Right atrium auricular region (tissue), 2 donors: ENCODE data around the gene MRPS12. TPM values are rescaled to one million over a fixed set of nuclear protein-coding genes. Genes with fewer than 3 reads are reported as not detected.

Experiments used
- DNase-seq: peaks from one replicate; pipeline ENCODE4 v3.0.0-alpha.2; 2019; ENCODE audit warnings: low spot score
- H3K27ac ChIP-seq, 2 donors: fragments of 200-600 bp; sonication (generic); 1 replicate in 1 of 2; 2 replicates in 1 of 2; pipeline ENCODE4 v1.5.1; 2016 to 2019
- H3K27me3 ChIP-seq, 2 donors: fragments of 200-600 bp; sonication (generic); one replicate each; pipeline versions ENCODE4 v1.5.1 to v1.6.0; 2017 to 2019
- H3K36me3 ChIP-seq: fragments of 200-600 bp; sonication (generic); one replicate; pipeline ENCODE4 v1.5.1; 2016
- H3K4me1 ChIP-seq, 2 donors: fragments of 200-600 bp; sonication (generic); one replicate each; pipeline versions ENCODE4 v1.5.1 to v1.6.0; 2017 to 2019
- H3K4me3 ChIP-seq, 2 donors: fragments of 200-600 bp; sonication (generic); 1 replicate in 1 of 2; 2 replicates in 1 of 2; pipeline ENCODE4 v1.5.1; 2017 to 2019; ENCODE audit warnings: mild to moderate bottlenecking in 1 of 2, moderate library complexity in 1 of 2
- H3K9me3 ChIP-seq, 2 donors: fragments of 200-600 bp; sonication (generic); one replicate each; pipeline ENCODE4 v1.5.1; 2019
- total RNA-seq, 2 donors: library from RNA; depleted of rRNA; stranded (reverse); fragments of >200 nt; gene quantifications; one replicate each; pipeline ENCODE4 v1.1.0, GENCODE V29; 2016
- TF ChIP-seq, protein P1 (sequence below), 2 donors: fragments of 200-600 bp; sonication (generic); IDR thresholded peaks; one replicate each; pipeline ENCODE4 v1.5.1; 2019; ENCODE audit warnings: antibody characterized with exemption in 2 of 2

The MRPS12 gene
- total RNA-seq, 2 donors from 2014 or later: 39.5 to 58.7 TPM

DNA sequence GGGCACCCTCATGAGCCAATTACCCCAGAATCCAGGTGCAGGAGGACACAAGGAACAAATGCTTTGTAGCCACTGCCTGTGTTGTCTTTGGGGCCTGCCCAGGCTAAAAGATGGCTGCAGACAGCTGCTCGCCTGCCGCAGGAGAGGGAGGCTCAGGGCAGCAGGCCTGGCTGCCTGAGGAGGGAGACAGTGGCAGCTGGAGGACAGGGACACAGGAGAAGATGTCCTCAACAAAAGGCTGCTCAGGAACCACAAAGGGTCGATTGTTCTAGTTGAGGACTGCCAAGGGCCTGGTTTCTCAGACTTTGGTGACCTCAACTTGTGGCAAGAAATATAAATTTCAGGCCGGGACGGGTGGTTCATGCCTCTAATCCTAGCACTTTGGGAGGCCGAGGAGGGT, 39.0 kb upstream of the MRPS12 start:
- no peaks in the 10 kb centered on the region for H3K27me3 ChIP-seq
- TF ChIP-seq, protein P1, sequence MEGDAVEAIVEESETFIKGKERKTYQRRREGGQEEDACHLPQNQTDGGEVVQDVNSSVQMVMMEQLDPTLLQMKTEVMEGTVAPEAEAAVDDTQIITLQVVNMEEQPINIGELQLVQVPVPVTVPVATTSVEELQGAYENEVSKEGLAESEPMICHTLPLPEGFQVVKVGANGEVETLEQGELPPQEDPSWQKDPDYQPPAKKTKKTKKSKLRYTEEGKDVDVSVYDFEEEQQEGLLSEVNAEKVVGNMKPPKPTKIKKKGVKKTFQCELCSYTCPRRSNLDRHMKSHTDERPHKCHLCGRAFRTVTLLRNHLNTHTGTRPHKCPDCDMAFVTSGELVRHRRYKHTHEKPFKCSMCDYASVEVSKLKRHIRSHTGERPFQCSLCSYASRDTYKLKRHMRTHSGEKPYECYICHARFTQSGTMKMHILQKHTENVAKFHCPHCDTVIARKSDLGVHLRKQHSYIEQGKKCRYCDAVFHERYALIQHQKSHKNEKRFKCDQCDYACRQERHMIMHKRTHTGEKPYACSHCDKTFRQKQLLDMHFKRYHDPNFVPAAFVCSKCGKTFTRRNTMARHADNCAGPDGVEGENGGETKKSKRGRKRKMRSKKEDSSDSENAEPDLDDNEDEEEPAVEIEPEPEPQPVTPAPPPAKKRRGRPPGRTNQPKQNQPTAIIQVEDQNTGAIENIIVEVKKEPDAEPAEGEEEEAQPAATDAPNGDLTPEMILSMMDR (IDR thresholded peaks at IDR 0.05): no peak
- H3K4me1 ChIP-seq: peaks cover 0 to 29% of the 10 kb centered on the region in 2 donors
- peaks cover 36% of the 10 kb centered on the region for H3K36me3 ChIP-seq
- no peak for DNase-seq
- peak overlapping the region in 1 of 2 donors; percentile 54 for H3K27ac ChIP-seq
- H3K9me3 ChIP-seq: no peaks in the 10 kb centered on the region
- no peak overlapping the region for H3K4me3 ChIP-seq

DNA sequence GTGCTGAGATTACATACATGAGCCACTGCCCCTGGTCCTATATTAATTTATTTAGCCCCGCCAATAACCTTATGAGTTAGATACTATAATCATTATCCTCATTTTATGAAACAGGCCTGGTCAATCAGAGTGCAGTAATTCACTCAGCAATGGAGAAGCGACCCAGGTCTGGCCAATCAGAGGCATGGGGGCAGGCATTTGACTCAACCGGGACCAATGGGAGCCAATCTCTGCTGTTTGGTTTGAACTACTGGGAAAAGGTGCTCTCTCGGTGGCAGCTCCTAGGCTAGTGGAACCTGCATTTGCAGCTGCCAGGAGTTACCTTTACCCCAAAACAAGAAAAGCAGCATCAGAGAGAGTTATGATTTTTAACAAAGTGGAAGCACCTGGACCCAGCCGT, 37.9 kb upstream of the MRPS12 start:
- Histone ChIP-seq H3K4me3 (no peak overlapping the region), H3K36me3 (peaks cover 36% of the 10 kb centered on the region), H3K27ac (peak overlapping the region in 1 of 2 donors; percentile 66), H3K9me3 (no peaks in the 10 kb centered on the region), H3K27me3 (no peaks in the 10 kb centered on the region), H3K4me1 (peaks cover 0 to 37% of the 10 kb centered on the region in 2 donors)
- TF ChIP-seq, protein P1 (IDR thresholded peaks at IDR 0.05): no peak
- no peak for DNase-seq

DNA sequence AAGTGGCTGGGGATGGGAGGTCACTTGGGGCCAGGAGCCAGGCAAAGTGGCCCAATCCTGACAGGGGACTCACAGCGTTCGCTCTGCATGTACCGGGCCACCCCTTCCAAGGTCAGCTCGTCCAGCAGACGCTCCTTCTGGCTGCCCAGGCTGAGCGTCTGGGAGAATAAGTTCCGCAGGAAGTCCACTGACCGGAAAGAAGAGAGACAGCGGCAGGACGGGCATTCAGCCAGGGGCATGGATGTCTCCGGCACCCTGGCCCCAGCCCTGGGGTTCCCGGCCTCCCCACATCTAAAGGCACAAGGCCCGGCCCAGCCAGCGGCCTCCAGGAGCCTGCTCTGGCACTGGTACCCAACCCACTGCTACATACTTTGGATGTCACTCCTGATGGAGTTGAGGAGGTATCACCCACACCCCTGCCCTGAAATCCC, 37.4 kb upstream of the MRPS12 start:
- H3K27ac ChIP-seq: peak overlapping the region in 1 of 2 donors; percentile 66
- no peak overlapping the region for H3K4me3 ChIP-seq
- H3K27me3 ChIP-seq: no peaks in the 10 kb centered on the region
- H3K4me1 ChIP-seq: peaks cover 0 to 42% of the 10 kb centered on the region in 2 donors
- H3K36me3 ChIP-seq: peaks cover 32% of the 10 kb centered on the region
- TF ChIP-seq, protein P1 (IDR thresholded peaks at IDR 0.05): no peak
- H3K9me3 ChIP-seq: no peaks in the 10 kb centered on the region
- no peak for DNase-seq

DNA sequence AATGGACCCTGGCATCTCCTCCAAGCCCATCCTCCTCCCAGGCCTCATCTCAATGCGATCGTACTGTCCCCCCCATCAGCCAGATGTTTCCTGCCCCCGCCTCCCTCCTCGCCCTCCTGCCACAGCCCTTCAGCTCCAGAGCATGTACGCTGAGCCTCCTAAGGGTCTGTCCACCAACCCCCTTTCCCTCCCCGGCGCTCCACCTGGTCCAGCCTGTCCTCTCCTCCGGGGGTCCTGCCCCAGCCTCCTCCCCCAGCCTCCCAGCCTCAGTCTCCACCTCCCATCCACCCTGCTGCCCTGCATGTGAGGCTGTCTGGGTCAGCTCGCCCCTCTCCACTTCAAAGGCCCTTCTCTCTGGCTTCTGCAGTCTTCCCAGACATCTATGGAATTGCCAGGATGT, 35.8 kb upstream of the MRPS12 start:
- Histone ChIP-seq H3K27ac (peak overlapping the region in 1 of 2 donors; percentile 66), H3K27me3 (no peaks in the 10 kb centered on the region), H3K9me3 (no peaks in the 10 kb centered on the region), H3K4me1 (peaks cover 0 to 50% of the 10 kb centered on the region in 2 donors), H3K36me3 (peaks cover 16% of the 10 kb centered on the region), H3K4me3 (no peak overlapping the region)
- DNase-seq: no peak
- TF ChIP-seq, protein P1 (IDR thresholded peaks at IDR 0.05): no peak

DNA sequence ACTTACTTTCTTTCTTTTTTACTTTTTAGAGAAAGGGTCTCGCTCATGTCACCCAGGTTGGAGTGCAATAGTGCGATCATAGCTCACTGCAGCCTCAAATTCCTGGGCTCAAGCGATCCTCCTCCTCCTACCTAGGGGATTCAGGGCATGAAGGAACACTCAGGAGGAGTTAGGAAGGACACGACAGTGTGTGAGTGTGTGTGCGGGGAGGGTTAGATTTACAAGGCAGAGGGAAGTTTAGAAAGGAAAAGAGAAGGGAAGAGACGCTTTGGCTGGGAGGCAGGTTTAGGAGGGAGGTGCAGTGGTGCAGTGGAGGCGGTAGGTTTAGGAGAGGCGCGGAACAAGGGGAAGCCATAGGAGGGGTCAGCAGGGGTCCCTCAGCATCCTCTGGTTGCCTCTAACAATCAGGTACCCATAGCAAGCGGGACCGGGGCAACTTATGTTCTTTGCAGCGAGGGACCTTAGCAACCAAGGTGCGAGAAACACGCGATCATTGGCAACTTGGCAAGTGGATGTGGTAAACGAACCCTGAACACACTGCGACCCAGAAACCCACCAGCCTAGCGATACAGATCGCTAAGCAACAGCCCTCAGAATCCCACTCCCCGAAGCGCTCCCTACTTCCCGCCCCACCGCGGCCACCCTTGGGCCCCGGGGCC, 31.8 kb upstream of the MRPS12 start:
- peak; percentile 61 for DNase-seq
- H3K4me1 ChIP-seq: peaks cover 0 to 47% of the 10 kb centered on the region in 2 donors
- TF ChIP-seq, protein P1 (IDR thresholded peaks at IDR 0.05): no peak
- no peaks in the 10 kb centered on the region for H3K36me3 ChIP-seq
- peak overlapping the region; percentile 66 to 94 for H3K4me3 ChIP-seq
- no peaks in the 10 kb centered on the region for H3K9me3 ChIP-seq
- H3K27ac ChIP-seq: peak overlapping the region; percentile 86 to 94
- no peaks in the 10 kb centered on the region for H3K27me3 ChIP-seq
